Esophagus squamous epithelium (tissue), 5 donors: Measurements from ENCODE around the gene SRGAP2C. TPM values are rescaled to one million over a fixed set of nuclear protein-coding genes. Genes with fewer than 3 reads are reported as not detected.
"Not testable (repeated sequence)": the region's sequence is repeated elsewhere in the genome, so short reads cannot be mapped to it uniquely, and the experiment has no call there.

ENCODE experiments used
- DNase-seq: peaks from one replicate; lab custom pipeline; 2025; lab: John Stamatoyannopoulos, UW
- H3K27ac ChIP-seq, 4 donors: fragments of 200-600 bp; sonication (generic); one replicate each; pipeline ENCODE4 v1.5.1; 2016 to 2019; ENCODE audit warnings: mild to moderate bottlenecking in 1 of 4
- H3K27me3 ChIP-seq, 4 donors: fragments of 200-600 bp; sonication (generic); 1 replicate in 3 of 4; 2 replicates in 1 of 4; pipeline versions ENCODE4 v1.5.1 to v1.6.0; 2017 to 2021; ENCODE audit warnings: antibody characterized with exemption in 1 of 4
- H3K36me3 ChIP-seq, 3 donors: fragments of 200-600 bp; sonication (generic); one replicate each; pipeline ENCODE4 v1.5.1; 2016 to 2019
- H3K4me1 ChIP-seq, 3 donors: fragments of 200-600 bp; sonication (generic); one replicate each; pipeline ENCODE4 v1.5.1; 2017 to 2019
- H3K4me3 ChIP-seq, 4 donors: fragments of 200-600 bp; sonication (generic); 1 replicate in 3 of 4; 2 replicates in 1 of 4; pipeline ENCODE4 v1.5.1; 2016 to 2019; ENCODE audit warnings: mild to moderate bottlenecking in 2 of 4, moderate library complexity in 1 of 4
- H3K9me3 ChIP-seq, 3 donors: fragments of 200-600 bp; sonication (generic); one replicate each; pipeline ENCODE4 v1.5.1; 2016 to 2019
- WGBS, 2 donors: methylation state at CpG; one replicate each; pipeline ENCODE4 v1.1.5; 2018; 5-methylcytosine and 5-hydroxymethylcytosine counted together
- intact Hi-C: fragments of 100-400 bp; cut with DNase I; formaldehyde crosslinking; loops from one replicate; pipeline ENCODE4 v1.15.0; 2022
- total RNA-seq, 4 donors: library from RNA; depleted of rRNA; stranded (reverse); fragments of >200 nt; gene quantifications; one replicate each; pipeline ENCODE4 v1.1.0, GENCODE V29; 2016
- donor health status: DM: yes; HTN: yes; CAD: no.

The SRGAP2C gene
- total RNA-seq, 4 donors from 2014 or later, result 5.4 to 16.8 (median 12.0) TPM

DNA sequence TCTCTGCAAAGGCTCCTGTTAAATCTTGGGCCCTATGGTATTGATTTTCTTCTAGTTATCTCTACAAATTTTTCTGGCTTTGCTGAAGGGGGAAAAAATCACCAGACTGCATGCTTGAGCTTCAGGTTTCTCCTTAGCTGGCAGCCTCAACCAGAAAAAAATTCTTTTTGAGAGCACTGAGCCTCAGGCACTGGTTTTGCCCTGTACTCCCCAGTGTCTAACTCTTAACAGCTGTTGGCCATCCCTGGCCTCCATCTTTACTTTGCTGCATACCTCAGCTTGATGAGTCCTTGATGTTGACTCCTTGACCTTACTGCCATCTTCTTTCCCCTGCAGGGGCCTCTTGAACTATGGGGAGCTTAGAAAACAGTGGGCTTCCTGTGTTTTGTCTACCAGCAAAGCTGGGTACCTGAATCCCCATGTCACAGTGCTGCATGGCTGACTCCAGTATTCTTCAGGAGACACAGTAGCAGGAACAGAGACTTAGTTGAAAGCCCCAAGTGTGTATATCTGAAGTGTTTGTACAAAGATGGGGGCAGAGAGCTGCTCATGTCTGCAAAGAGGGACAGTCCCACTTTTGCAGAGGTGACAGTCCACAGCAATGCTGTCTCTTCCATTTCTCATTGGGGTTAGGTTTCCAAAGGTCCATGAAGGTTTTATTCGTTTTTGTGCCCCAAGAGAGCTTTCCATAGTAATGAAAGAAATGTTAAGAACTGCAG is 31.1 kb downstream of the SRGAP2C start:
- H3K4me1 ChIP-seq, H3K9me3 ChIP-seq, DNase-seq, H3K4me3 ChIP-seq, H3K36me3 ChIP-seq, intact Hi-C loops, H3K27me3 ChIP-seq, H3K27ac ChIP-seq: not testable (repeated sequence)
- no CpG with 5 or more reads among the region's 1 CpG for WGBS, 2 donors

DNA sequence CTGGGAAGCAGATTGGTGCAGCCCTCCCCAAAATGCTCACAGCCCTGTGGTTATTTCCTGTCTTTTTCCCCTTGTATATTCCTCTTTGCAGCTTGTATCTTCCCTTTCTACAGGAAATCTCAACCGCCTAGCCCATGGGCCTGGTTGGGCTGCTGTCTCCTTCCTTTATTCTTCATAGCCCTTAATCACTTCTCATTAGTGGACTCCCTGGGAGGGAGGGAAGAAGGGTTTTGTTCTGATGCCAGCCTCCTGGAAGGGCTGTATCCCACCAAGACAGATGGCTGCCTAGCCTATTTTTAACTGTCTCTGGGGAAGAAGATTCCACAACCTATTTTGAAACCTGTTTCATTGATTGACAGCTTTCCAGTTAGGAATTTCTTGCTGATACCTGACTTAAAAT is 31.9 kb downstream of the SRGAP2C start:
- H3K4me1 ChIP-seq, DNase-seq, H3K27me3 ChIP-seq, H3K9me3 ChIP-seq, H3K36me3 ChIP-seq, H3K27ac ChIP-seq, H3K4me3 ChIP-seq, intact Hi-C loops: not testable (repeated sequence)
- no CpG with 5 or more reads among the region's 1 CpG for WGBS, 2 donors

DNA sequence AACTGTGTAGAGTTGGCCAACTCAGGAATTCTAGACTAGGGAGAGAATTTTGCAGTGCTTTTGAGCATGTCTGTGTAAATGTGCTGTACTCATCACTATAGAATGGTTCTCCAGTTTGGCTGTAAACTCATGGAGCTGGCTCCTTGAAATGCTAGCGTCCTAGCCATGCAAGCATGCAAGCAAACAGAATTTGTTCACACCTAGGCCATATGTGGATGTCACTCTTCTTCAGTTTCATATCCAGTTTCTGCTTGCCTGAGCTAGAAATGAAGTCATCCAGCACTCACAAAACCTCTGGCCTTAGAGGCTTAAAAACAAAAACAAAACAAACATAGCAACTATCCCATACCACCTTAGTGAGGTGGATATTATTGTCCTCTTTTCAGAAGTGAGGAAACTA is 37.0 kb downstream of the SRGAP2C start:
- 67 to 88% methylated on average over 1 of the region's 1 CpG for WGBS, 2 donors
- DNase-seq, H3K9me3 ChIP-seq, intact Hi-C loops, H3K36me3 ChIP-seq, H3K4me3 ChIP-seq, H3K27ac ChIP-seq, H3K4me1 ChIP-seq, H3K27me3 ChIP-seq: not testable (repeated sequence)

DNA sequence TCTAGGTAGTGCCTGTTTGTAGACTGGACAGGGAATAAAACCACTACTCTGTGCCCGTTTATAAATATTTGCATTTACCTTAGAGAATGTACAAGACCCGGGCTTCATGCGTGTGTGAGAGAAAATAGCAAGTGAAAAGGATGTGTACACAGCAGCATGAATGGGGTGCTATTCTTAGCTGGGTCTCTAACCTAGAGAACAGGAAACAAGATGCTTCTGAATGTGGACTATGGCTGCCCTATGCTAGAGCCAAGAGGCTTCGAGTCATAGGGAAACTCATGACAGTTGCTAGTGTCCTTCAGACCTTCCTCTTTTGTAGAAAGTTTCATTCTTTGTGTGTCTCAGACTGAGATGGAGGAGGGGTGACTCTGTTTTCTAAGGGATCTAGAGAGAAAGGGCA is 39.9 kb downstream of the SRGAP2C start:
- H3K4me3 ChIP-seq, intact Hi-C loops, H3K27ac ChIP-seq, DNase-seq, H3K36me3 ChIP-seq, H3K27me3 ChIP-seq, H3K9me3 ChIP-seq, H3K4me1 ChIP-seq: not testable (repeated sequence)
- WGBS, 2 donors, result no CpG with 5 or more reads among the region's 4 CpGs

DNA sequence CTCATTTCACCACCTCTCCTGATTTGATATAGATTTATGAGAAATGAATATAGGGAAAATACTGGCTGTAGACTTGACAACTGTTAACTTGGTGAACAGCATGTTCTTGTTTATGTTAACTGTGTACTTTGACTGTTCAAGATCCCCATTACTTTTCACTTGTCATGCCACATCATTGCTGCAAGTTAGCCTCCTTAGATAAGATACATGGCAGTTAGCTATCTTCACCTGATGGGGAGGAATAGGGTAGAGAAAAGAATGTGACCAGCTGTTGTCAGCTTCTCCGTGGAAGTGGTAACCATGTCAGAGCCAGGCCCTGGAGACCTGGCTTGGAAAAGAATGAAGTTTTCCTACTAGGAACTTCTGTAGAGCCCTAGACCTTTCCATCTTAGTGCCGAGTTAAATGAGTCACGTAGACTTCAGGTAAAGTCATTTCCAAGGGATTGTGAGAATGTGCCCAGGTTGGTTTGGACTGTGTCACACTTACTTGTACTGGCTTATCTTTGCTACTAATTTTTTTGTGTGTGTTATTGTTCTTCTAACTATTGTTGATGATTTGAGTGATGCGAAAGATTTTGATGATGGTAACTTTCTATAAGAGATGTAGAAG is 41.6 kb downstream of the SRGAP2C start:
- H3K4me1 ChIP-seq, H3K27ac ChIP-seq, H3K9me3 ChIP-seq, H3K4me3 ChIP-seq, H3K27me3 ChIP-seq, DNase-seq, intact Hi-C loops, H3K36me3 ChIP-seq: not testable (repeated sequence)
- WGBS, 2 donors, result 46% methylated on average over 2 of the region's 4 CpGs; no CpG with 5 or more reads in 1 of the 2 donors

DNA sequence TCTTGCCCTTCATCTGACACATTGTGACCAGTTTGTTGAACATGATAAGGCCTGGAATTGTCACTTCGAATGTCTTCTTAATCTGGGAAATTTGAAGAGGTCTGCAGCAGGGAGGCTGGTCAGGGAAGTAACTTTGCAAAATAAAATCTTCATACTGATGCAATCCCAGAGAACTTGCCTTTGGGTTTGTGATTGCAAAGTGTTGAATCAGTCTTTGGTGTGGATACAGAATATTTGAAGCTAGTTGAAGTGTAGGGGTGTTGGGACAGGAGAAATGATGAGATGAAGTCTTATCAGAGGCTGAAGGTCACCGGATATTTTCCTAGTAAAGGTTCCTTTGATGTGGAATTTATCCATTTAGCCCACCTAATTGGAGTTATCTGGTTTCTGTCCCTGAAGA is 42.1 kb downstream of the SRGAP2C start:
- H3K27me3 ChIP-seq, H3K4me3 ChIP-seq, H3K36me3 ChIP-seq, H3K27ac ChIP-seq, DNase-seq, H3K9me3 ChIP-seq, H3K4me1 ChIP-seq, intact Hi-C loops: not testable (repeated sequence)
- WGBS, 2 donors, result 100% methylated on average over 1 of the region's 2 CpGs; no CpG with 5 or more reads in 1 of the 2 donors

DNA sequence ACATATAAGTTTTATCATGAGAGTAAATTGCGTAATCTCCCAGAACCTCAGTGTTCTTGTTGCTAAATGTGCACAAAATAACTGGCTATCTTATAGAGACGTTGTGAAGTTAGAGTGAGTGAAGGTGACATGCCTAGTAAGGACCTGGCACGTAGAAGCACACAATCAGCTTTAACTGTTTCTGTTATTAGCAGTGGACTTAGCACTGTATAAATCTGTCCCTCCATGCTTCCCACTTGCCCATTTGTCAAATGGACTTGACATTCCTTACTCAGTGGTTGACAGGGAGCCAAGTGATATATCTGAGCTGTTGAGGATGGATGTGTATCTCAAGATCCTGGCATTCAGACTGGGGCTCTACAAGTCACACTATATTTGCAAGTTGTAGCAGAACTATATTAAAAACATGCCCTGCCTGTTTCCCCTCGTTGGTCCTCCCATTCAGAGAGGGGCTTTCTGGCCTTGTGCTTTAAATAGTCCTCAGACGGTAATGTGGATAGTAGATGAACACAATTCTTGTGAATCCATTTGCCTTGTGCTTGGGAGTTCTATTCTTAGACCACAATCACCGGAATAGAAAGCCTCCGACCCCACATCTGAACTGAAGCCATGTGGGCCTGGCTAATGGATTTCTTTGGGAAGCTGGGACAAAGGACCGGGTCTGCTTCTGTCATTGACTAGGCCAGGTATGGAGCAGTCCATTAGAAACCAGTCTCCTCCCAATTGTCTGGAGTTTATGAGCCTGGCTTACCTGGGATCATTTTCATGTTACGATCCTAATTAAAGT is 43.0 kb downstream of the SRGAP2C start:
- DNase-seq, H3K27me3 ChIP-seq, intact Hi-C loops, H3K9me3 ChIP-seq, H3K4me1 ChIP-seq, H3K4me3 ChIP-seq, H3K27ac ChIP-seq, H3K36me3 ChIP-seq: not testable (repeated sequence)
- 42 to 87% methylated on average over 3 to 4 of the region's 9 CpGs for WGBS, 2 donors

DNA sequence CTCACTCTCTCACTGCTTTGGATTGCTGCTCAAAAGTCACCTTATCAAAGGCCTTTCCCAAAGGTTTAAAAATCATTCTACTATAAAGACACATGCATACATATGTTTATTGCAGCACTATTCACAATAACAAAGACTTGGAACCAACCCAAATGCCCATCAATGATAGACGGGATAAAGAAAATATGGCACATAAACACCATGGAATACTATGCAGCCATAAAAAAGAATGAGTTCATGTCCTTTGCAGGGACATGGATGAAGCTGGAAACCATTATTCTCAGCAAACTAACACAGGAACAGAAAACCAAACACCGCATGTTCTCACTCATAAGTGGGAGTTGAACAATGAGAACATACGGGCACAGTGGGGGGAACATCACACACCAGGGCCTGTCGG is 45.9 kb downstream of the SRGAP2C start:
- H3K27ac ChIP-seq, intact Hi-C loops, H3K4me1 ChIP-seq, H3K36me3 ChIP-seq, H3K4me3 ChIP-seq, H3K9me3 ChIP-seq, H3K27me3 ChIP-seq, DNase-seq: not testable (repeated sequence)
- 86% methylated on average over 1 of the region's 4 CpGs; no CpG with 5 or more reads in 1 of the 2 donors for WGBS, 2 donors

DNA sequence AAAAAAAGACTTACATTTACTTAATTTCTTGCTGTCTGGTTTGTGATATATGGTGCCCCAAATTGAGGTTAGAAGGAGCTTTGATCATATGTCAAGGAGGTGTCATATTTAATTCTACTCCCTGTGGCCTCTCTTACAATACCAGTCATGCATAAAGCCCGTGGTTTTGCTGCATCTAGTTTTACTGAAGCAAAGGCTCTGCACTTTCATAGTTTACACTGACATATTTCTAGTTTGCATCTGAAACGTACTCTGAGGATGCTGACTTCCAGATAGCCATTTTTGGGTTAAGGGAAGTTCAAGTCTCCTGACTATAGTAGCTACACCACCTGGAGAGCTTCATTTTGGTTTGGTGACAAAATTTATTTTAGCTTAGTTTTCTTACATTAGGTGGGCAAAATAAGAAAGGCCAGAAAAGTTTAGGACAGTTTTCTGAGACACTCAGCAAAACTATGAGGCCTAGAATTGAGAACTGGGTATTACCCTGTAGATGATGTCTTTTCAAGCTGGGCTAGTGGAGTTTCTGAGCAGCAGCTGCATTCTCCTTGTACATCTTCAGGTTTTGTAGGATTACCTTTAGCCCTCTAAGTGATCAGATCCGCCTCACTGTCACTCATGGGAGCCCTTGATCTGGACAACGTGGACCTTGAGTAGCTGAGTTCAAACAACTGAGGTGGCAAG is 47.8 kb downstream of the SRGAP2C start:
- H3K9me3 ChIP-seq, H3K36me3 ChIP-seq, H3K27ac ChIP-seq, H3K4me3 ChIP-seq, H3K27me3 ChIP-seq, DNase-seq, intact Hi-C loops, H3K4me1 ChIP-seq: not testable (repeated sequence)
- WGBS, 2 donors, result 14% methylated on average over 1 of the region's 4 CpGs; no CpG with 5 or more reads in 1 of the 2 donors

DNA sequence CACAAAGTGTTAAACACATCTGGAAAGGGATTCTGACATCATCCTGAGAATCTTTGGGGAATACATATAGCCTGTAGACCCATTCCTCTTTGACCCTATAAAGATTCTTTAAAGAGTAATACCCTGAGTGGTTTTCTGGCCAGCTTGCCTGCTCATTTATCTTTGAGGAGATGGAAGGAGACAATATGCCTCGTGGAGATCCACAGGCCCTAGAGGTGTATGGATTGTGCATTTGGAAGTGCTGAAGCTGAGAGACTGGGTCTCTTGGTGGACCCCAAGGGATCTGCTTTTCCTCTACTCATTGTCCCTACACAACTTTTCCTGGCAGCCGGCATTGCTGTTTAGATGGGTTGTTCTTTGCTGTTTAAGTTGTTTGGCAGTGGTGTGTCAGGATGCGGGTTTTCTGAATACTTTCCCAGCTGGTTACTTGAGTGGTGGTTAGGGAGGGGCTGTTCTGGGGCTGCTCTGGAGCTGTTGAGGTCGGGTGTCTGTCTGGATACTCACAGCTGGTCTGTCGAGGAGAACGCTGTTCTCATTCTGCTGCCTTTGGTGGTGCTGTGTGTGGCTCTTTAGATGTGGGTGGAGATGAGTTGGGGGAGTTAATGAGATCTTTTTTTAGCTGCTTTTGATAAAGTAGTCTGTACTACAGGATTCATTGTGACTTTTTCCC is 49.5 kb downstream of the SRGAP2C start:
- intact Hi-C loops, H3K36me3 ChIP-seq, H3K4me3 ChIP-seq, H3K9me3 ChIP-seq, DNase-seq, H3K27me3 ChIP-seq, H3K27ac ChIP-seq, H3K4me1 ChIP-seq: not testable (repeated sequence)
- WGBS, 2 donors, result no CpG with 5 or more reads among the region's 6 CpGs

DNA sequence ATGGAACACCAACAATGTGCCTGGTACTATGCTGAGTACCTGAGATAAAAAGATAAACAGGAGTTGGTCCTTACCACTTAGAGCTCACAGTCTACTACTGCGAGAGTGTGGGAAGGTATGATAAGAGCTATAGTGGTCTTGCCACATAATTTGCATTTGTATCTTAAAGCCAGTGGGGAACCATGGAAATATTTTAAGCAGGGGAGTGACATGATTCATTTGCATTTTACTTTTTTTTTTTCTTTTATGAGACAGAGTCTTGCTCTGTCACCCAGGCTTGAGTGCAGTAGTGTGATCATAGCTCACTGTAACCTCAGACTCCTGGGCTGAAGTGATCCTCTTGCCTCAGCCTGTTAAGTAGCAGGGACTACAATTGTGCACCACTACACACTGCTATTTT is 53.6 kb downstream of the SRGAP2C start:
- H3K27me3 ChIP-seq, H3K4me3 ChIP-seq, H3K9me3 ChIP-seq, H3K27ac ChIP-seq, H3K4me1 ChIP-seq, H3K36me3 ChIP-seq, intact Hi-C loops, DNase-seq: not testable (repeated sequence)
- 67% methylated on average over 1 of the region's 1 CpG; no CpG with 5 or more reads in 1 of the 2 donors for whole genome bisulfite sequencing, 2 donors

DNA sequence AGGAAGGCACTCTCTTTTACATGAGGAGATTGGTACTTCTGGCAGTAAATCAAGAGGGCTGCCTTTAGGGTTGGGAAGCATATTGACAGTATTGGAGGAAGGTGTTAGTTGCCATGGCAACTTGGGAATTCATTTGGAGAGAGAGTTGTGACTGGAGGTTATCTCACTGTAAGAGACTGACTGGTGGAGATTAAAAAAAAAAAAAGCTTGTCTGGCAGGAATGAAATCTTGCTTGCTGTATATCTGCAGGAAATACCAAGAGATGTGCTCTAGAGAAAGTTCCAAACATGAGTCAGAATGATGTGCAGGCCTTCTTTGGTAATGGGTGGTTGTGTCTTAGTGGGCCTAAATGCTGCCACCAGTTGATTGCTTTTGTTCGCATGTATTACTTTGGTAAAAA is 59.1 kb downstream of the SRGAP2C start:
- H3K4me3 ChIP-seq, result not testable (repeated sequence)
- WGBS, 2 donors, result no CpG with 5 or more reads among the region's 1 CpG

More for the DNA sequence above, 59.1 kb downstream of the SRGAP2C start:
- H3K27ac ChIP-seq, H3K36me3 ChIP-seq, intact Hi-C loops, H3K27me3 ChIP-seq, H3K4me1 ChIP-seq, H3K9me3 ChIP-seq, DNase-seq: not testable (repeated sequence)
